H1 (cell line): ENCODE data around the gene THADA.

Experiments used
- CEBPB ChIP-seq: IDR thresholded peaks from 2 replicates; pipeline ENCODE4 v1.6.1; 2012; ENCODE audit warnings: low read depth, low read length
- CTCF ChIP-seq, 3 experiments: IDR thresholded peaks; 1 replicate in 2 of 3; 2 replicates in 1 of 3; pipeline versions ENCODE4 v1.5.1 to v1.6.1; 2011; ENCODE audit warnings: low read length in 3 of 3, mild to moderate bottlenecking in 3 of 3, inconsistent platforms in 2 of 3, low read depth in 1 of 3, moderate library complexity in 1 of 3; ENCODE audit not compliant: insufficient read depth in 1 of 3; ENCODE audit errors: control extremely low read depth in 1 of 3
- EP300 ChIP-seq, 2 experiments: IDR thresholded peaks; 1 replicate in 1 of 2; 2 replicates in 1 of 2; pipeline ENCODE4 v1.6.1; 2011 to 2012; ENCODE audit warnings: low read depth in 2 of 2, low read length in 2 of 2, mild to moderate bottlenecking in 2 of 2, borderline replicate concordance in 1 of 2, inconsistent platforms in 1 of 2, moderate library complexity in 1 of 2
- MAFK ChIP-seq: IDR thresholded peaks from 2 replicates; pipeline ENCODE4 v1.6.1; 2012; ENCODE audit warnings: low read depth, mild to moderate bottlenecking, improper control_type of control experiment, low read length
- SAP30 ChIP-seq: fragments of 300-600 bp; sonication (generic); IDR thresholded peaks from 2 replicates; pipeline ENCODE4 v1.7.1; 2012; ENCODE audit warnings: low read length, moderate library complexity, mild to moderate bottlenecking, inconsistent platforms; ENCODE audit not compliant: insufficient read depth, insufficient replicate concordance
- SUZ12 ChIP-seq: fragments of 200-600 bp; sonication (generic); IDR thresholded peaks from 2 replicates; pipeline ENCODE4 v1.6.1; 2012; ENCODE audit warnings: mild to moderate bottlenecking, inconsistent platforms, low read length, moderate library complexity, mixed read lengths
- TAF1 ChIP-seq: IDR thresholded peaks from 2 replicates; pipeline ENCODE4 v1.6.1; 2011; ENCODE audit warnings: mild to moderate bottlenecking, low read depth, low read length
- TF ChIP-seq, protein P1 (sequence below): IDR thresholded peaks from 2 replicates; pipeline ENCODE4 v1.6.1; 2011; ENCODE audit warnings: low read depth, mild to moderate bottlenecking, low read length; ENCODE audit not compliant: insufficient read depth

DNA sequence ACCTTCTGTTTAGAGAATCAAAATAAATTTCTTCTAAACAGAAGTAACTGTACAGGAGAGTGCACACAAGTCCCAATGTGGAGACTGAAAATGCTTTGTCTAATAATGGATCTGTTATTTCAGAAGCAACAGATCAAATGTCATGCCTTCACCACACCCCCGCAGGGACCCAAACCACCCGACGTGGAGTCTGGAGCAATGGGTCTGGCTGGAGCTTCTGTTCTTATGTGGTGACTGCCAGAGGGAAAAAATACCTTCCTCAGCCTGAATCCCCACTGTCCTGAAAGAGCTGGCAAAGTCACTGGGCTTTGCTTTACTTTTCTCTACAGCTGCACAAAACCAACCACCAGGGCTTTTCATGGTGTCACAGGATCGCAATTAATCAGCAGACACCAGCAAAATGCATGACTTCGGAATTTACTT lies 250.4 kb downstream of the THADA start:
- no peak for TF ChIP-seq SUZ12
- no peak for TF ChIP-seq CTCF (IDR thresholded peaks at IDR 0.05; ENCODE audit: control extremely low read depth in 1 of 3, insufficient read depth in 1 of 3, low read depth in 1 of 3, low read length in 3 of 3)
- no peak for TF ChIP-seq EP300 (IDR thresholded peaks at IDR 0.05; ENCODE audit: borderline replicate concordance in 1 of 2, low read depth in 2 of 2, low read length in 2 of 2)
- no peak for TF ChIP-seq TAF1
- TF ChIP-seq MAFK: no peak
- no peak for TF ChIP-seq SAP30
- TF ChIP-seq, protein P1, sequence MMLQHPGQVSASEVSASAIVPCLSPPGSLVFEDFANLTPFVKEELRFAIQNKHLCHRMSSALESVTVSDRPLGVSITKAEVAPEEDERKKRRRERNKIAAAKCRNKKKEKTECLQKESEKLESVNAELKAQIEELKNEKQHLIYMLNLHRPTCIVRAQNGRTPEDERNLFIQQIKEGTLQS: no peak
- no peak for TF ChIP-seq CEBPB
